H9 (cell line): ENCODE results near the gene GPC6. TPM values are rescaled to one million over a fixed set of nuclear protein-coding genes. Genes with fewer than 3 reads are reported as not detected.

ENCODE experiments used
- DNase-seq: peaks from one replicate; pipeline ENCODE4 v3.0.0-alpha.2; 2017
- H2AFZ ChIP-seq: one replicate; pipeline ENCODE4 v1.6.1; 2013; ENCODE audit warnings: mild to moderate bottlenecking, low read length, control low read depth, moderate library complexity
- H2AK5ac ChIP-seq: 2 replicates; pipeline ENCODE4 v1.6.1; 2013; ENCODE audit warnings: low read length, control low read depth, mixed read lengths; ENCODE audit not compliant: insufficient read length
- H2BK120ac ChIP-seq: one replicate; pipeline ENCODE4 v1.6.1; 2013; ENCODE audit warnings: low read depth, mild to moderate bottlenecking, low read length, control low read depth, inconsistent platforms; ENCODE audit not compliant: poor library complexity, severe bottlenecking
- H2BK12ac ChIP-seq: 2 replicates; pipeline ENCODE4 v1.6.1; 2013; ENCODE audit warnings: low read length, control low read depth, mixed read lengths, low read depth; ENCODE audit not compliant: insufficient read length
- H2BK15ac ChIP-seq: 2 replicates; pipeline ENCODE4 v1.6.1; 2013; ENCODE audit warnings: low read depth, low read length, control low read depth
- H2BK20ac ChIP-seq: one replicate; pipeline ENCODE4 v1.6.1; 2013; ENCODE audit warnings: low read depth, mild to moderate bottlenecking, low read length, control low read depth, inconsistent platforms; ENCODE audit not compliant: poor library complexity, severe bottlenecking
- H2BK5ac ChIP-seq: 2 replicates; pipeline ENCODE4 v1.6.1; 2013; ENCODE audit warnings: low read length, control low read depth, mixed read lengths; ENCODE audit not compliant: insufficient read length
- H3K14ac ChIP-seq: 2 replicates; pipeline ENCODE4 v1.6.1; 2013; ENCODE audit warnings: low read length, control low read depth; ENCODE audit not compliant: insufficient read depth
- H3K18ac ChIP-seq: 2 replicates; pipeline ENCODE4 v1.6.1; 2013; ENCODE audit warnings: low read depth, mild to moderate bottlenecking, mixed read lengths, low read length, control low read depth; ENCODE audit not compliant: insufficient read length
- H3K23ac ChIP-seq: 2 replicates; pipeline ENCODE4 v1.6.1; 2013; ENCODE audit warnings: low read length, control low read depth, mixed read lengths, low read depth; ENCODE audit not compliant: insufficient read length
- H3K23me2 ChIP-seq: 2 replicates; pipeline ENCODE4 v1.6.1; 2013; ENCODE audit warnings: low read depth, mild to moderate bottlenecking, mixed read lengths, low read length, control low read depth; ENCODE audit not compliant: insufficient read length, poor library complexity, severe bottlenecking
- H3K27ac ChIP-seq: 2 replicates; pipeline ENCODE4 v1.5.1; 2013; ENCODE audit warnings: low read length, control low read depth, mixed read lengths, low read depth; ENCODE audit not compliant: insufficient read length
- H3K27me3 ChIP-seq: 2 replicates; pipeline ENCODE4 v1.6.1; 2013; ENCODE audit warnings: low read length, control low read depth, inconsistent platforms; ENCODE audit not compliant: insufficient read depth
- H3K4ac ChIP-seq: 2 replicates; pipeline ENCODE4 v1.6.1; 2013; ENCODE audit warnings: low read depth, mild to moderate bottlenecking, control low read depth, inconsistent platforms, low read length, moderate library complexity
- H3K4me1 ChIP-seq: 2 replicates; pipeline ENCODE4 v1.6.1; 2013; ENCODE audit warnings: low read length, control low read depth, inconsistent platforms; ENCODE audit not compliant: insufficient read depth
- H3K4me2 ChIP-seq: 2 replicates; pipeline ENCODE4 v1.6.1; 2013; ENCODE audit warnings: low read length, control low read depth, mixed read lengths; ENCODE audit not compliant: insufficient read length, insufficient read depth
- H3K56ac ChIP-seq: 2 replicates; pipeline ENCODE4 v1.6.1; 2013; ENCODE audit warnings: low read depth, mild to moderate bottlenecking, mixed read lengths, low read length, control low read depth; ENCODE audit not compliant: insufficient read length
- H3K79me1 ChIP-seq: 2 replicates; pipeline ENCODE4 v1.6.1; 2013; ENCODE audit warnings: low read depth, mild to moderate bottlenecking, moderate library complexity, low read length, control low read depth, inconsistent platforms; ENCODE audit not compliant: insufficient read depth, poor library complexity, severe bottlenecking
- H3K79me2 ChIP-seq: 2 replicates; pipeline ENCODE4 v1.6.1; 2013; ENCODE audit warnings: low read length, control low read depth, inconsistent platforms; ENCODE audit not compliant: insufficient read depth
- H3K9ac ChIP-seq: 2 replicates; pipeline ENCODE4 v1.6.1; 2013; ENCODE audit warnings: low read length, control low read depth, mixed read lengths; ENCODE audit not compliant: insufficient read length; ENCODE audit errors: extremely low read depth
- H3K9me3 ChIP-seq: one replicate; pipeline ENCODE4 v1.6.1; 2013; ENCODE audit warnings: low read depth, low read length, inconsistent platforms; ENCODE audit not compliant: control insufficient read depth
- H3T11ph ChIP-seq: one replicate; pipeline ENCODE4 v1.6.1; 2013; ENCODE audit warnings: mild to moderate bottlenecking, low read length, control low read depth, inconsistent platforms
- H4K20me1 ChIP-seq: one replicate; pipeline ENCODE4 v1.6.1; 2013; ENCODE audit not compliant: control insufficient read depth, insufficient read length, insufficient read depth
- H4K5ac ChIP-seq: 2 replicates; pipeline ENCODE4 v1.6.1; 2013; ENCODE audit warnings: low read depth, mild to moderate bottlenecking, mixed read lengths, low read length, control low read depth; ENCODE audit not compliant: insufficient read length
- H4K8ac ChIP-seq: replicated peaks from 2 replicates; pipeline ENCODE4 v1.6.1; 2013; ENCODE audit warnings: low read length, control low read depth, mixed read lengths, low read depth; ENCODE audit not compliant: insufficient read length
- H4K91ac ChIP-seq: 2 replicates; pipeline ENCODE4 v1.6.1; 2013; ENCODE audit warnings: low read depth, mild to moderate bottlenecking, moderate library complexity, mixed read lengths, low read length, control low read depth; ENCODE audit not compliant: insufficient read length
- H3K27ac Mint-ChIP-seq, 3 experiments: 2 replicates in 2 of 3; 3 replicates in 1 of 3; pipeline ENCODE4 v1.8.0; 2020 to 2021; ENCODE audit warnings: mixed read lengths in 3 of 3, mild to moderate bottlenecking in 1 of 3, moderate library complexity in 1 of 3
- H3K27me3 Mint-ChIP-seq: 2 replicates; pipeline ENCODE4 v1.8.0; 2021; ENCODE audit warnings: low read depth, mild to moderate bottlenecking, moderate library complexity, mixed read lengths
- H3K36me3 Mint-ChIP-seq, 3 experiments: 2 replicates in 2 of 3; 3 replicates in 1 of 3; pipeline ENCODE4 v1.8.0; 2020 to 2021; ENCODE audit warnings: low read depth in 3 of 3, mixed read lengths in 3 of 3; ENCODE audit not compliant: insufficient read depth in 1 of 3
- H3K4me1 Mint-ChIP-seq, 2 experiments: 2 replicates each; pipeline ENCODE4 v1.8.0; 2020; ENCODE audit warnings: mixed read lengths in 2 of 2
- H3K4me3 Mint-ChIP-seq, 2 experiments: 2 replicates in 1 of 2; 3 replicates in 1 of 2; pipeline ENCODE4 v1.8.0; 2020 to 2021; ENCODE audit warnings: mild to moderate bottlenecking in 2 of 2, mixed read lengths in 2 of 2, moderate library complexity in 1 of 2
- H3K9me3 Mint-ChIP-seq, 2 experiments: 2 replicates in 1 of 2; 3 replicates in 1 of 2; pipeline ENCODE4 v1.8.0; 2020; ENCODE audit warnings: mild to moderate bottlenecking in 2 of 2, mixed read lengths in 2 of 2, moderate library complexity in 1 of 2
- CTCF ChIP-seq: fragments of 200-600 bp; sonication (generic); conservative IDR thresholded peaks from 3 replicates; pipeline ENCODE4 v1.8.0; 2021; ENCODE audit warnings: antibody characterized with exemption, mild to moderate bottlenecking
- WGBS: extraction: QIAGEN DNeasy Blood & Tissue Kit; methylation state at CpG from one replicate; pipeline ENCODE4 v1.1.7; 2013; ENCODE audit warnings: missing lambda C conversion rate, low lambda C conversion rate, mixed read lengths; ENCODE audit not compliant: insufficient read length; ENCODE audit errors: extremely low coverage; 5-methylcytosine and 5-hydroxymethylcytosine counted together
- total RNA-seq: library from RNA; stranded (reverse); gene quantifications from 2 replicates; pipeline ENCODE4 v1.2.1, GENCODE V29; 2021

The GPC6 gene
- total RNA-seq, 1 experiment from 2014 or later: 15.6 TPM

GRCh38 chr13:94259984-94260383 is 1033.4 kb downstream of the GPC6 start:
- H2BK5ac ChIP-seq: no peak overlapping the region
- no peaks in the 10 kb centered on the region for H3K23me2 ChIP-seq
- H2BK12ac ChIP-seq: no peak overlapping the region
- no peak overlapping the region for H3K9ac ChIP-seq
- no peak overlapping the region for H3K27ac Mint-ChIP-seq
- no CpG with 5 or more reads among the region's 1 CpG for WGBS
- no peak overlapping the region for H4K8ac ChIP-seq
- no peak overlapping the region for H3K14ac ChIP-seq
- no peak overlapping the region for H4K91ac ChIP-seq
- no peak overlapping the region for H4K5ac ChIP-seq
- H3K27me3 Mint-ChIP-seq: no peaks in the 10 kb centered on the region
- H2BK120ac ChIP-seq: no peak overlapping the region
- no peaks in the 10 kb centered on the region for H3K9me3 ChIP-seq
- H3K79me1 ChIP-seq: no peaks in the 10 kb centered on the region
- no peak overlapping the region for H2BK20ac ChIP-seq
- H3K27ac ChIP-seq: no peak overlapping the region
- no peak overlapping the region for H2AFZ ChIP-seq
- no peak overlapping the region for H2AK5ac ChIP-seq
- H3K4me2 ChIP-seq: no peak overlapping the region
- no peak overlapping the region for H3T11ph ChIP-seq
- no peaks in the 10 kb centered on the region for H3K27me3 ChIP-seq
- no peak overlapping the region for H2BK15ac ChIP-seq
- H3K4me3 Mint-ChIP-seq: no peak overlapping the region
- no peaks in the 10 kb centered on the region for H3K36me3 Mint-ChIP-seq
- H3K18ac ChIP-seq: no peak overlapping the region
- peaks cover 0 to 5% of the 10 kb centered on the region in 2 experiments; a peak in 1 of 4 replicates for H3K4me1 Mint-ChIP-seq
- H3K23ac ChIP-seq: no peak overlapping the region
- no peaks in the 10 kb centered on the region for H3K4me1 ChIP-seq
- no peak overlapping the region for H3K56ac ChIP-seq
- H3K9me3 Mint-ChIP-seq: no peaks in the 10 kb centered on the region
- H3K79me2 ChIP-seq: no peaks in the 10 kb centered on the region
- no peak for TF ChIP-seq CTCF
- H4K20me1 ChIP-seq: no peaks in the 10 kb centered on the region
- no peak for DNase-seq
- H3K4ac ChIP-seq: no peak overlapping the region
